Esophagus squamous epithelium (tissue), 5 donors: ENCODE results near the gene QARS1. TPM values are rescaled to one million over a fixed set of nuclear protein-coding genes. Genes with fewer than 3 reads are reported as not detected.

Experiments used
- DNase-seq: peaks from one replicate; lab custom pipeline; 2025; lab: John Stamatoyannopoulos, UW
- H3K27ac ChIP-seq, 4 donors: fragments of 200-600 bp; sonication (generic); one replicate each; pipeline ENCODE4 v1.5.1; 2016 to 2019; ENCODE audit warnings: mild to moderate bottlenecking in 1 of 4
- H3K27me3 ChIP-seq, 4 donors: fragments of 200-600 bp; sonication (generic); 1 replicate in 3 of 4; 2 replicates in 1 of 4; pipeline versions ENCODE4 v1.5.1 to v1.6.0; 2017 to 2021; ENCODE audit warnings: antibody characterized with exemption in 1 of 4
- H3K36me3 ChIP-seq, 3 donors: fragments of 200-600 bp; sonication (generic); one replicate each; pipeline ENCODE4 v1.5.1; 2016 to 2019
- H3K4me1 ChIP-seq, 3 donors: fragments of 200-600 bp; sonication (generic); one replicate each; pipeline ENCODE4 v1.5.1; 2017 to 2019
- H3K4me3 ChIP-seq, 4 donors: fragments of 200-600 bp; sonication (generic); 1 replicate in 3 of 4; 2 replicates in 1 of 4; pipeline ENCODE4 v1.5.1; 2016 to 2019; ENCODE audit warnings: mild to moderate bottlenecking in 2 of 4, moderate library complexity in 1 of 4
- H3K9me3 ChIP-seq, 3 donors: fragments of 200-600 bp; sonication (generic); one replicate each; pipeline ENCODE4 v1.5.1; 2016 to 2019
- POLR2A ChIP-seq, 4 donors: fragments of 450-650 bp; IDR thresholded peaks; one replicate each; pipeline ENCODE4 v1.6.1; 2017; ENCODE audit warnings: antibody characterized with exemption in 4 of 4, mild to moderate bottlenecking in 4 of 4, moderate library complexity in 3 of 4
- WGBS, 2 donors: methylation state at CpG; one replicate each; pipeline ENCODE4 v1.1.5; 2018; 5-methylcytosine and 5-hydroxymethylcytosine counted together
- intact Hi-C: fragments of 100-400 bp; cut with DNase I; formaldehyde crosslinking; loops from one replicate; pipeline ENCODE4 v1.15.0; 2022
- total RNA-seq, 4 donors: library from RNA; depleted of rRNA; stranded (reverse); fragments of >200 nt; gene quantifications; one replicate each; pipeline ENCODE4 v1.1.0, GENCODE V29; 2016
- TF ChIP-seq, protein P1 (sequence below), 6 experiments: fragments of 450-650 bp in 4 of 6; fragments of 200-600 bp in 2 of 6; sonication (generic) in 2 of 6; IDR thresholded peaks; one replicate each; pipeline ENCODE4 v1.5.1; 2016 to 2019; ENCODE audit warnings: antibody characterized with exemption in 6 of 6, mild to moderate bottlenecking in 4 of 6, moderate library complexity in 4 of 6
- donor health status: DM: yes; HTN: yes; CAD: no.

Gene QARS1
- total RNA-seq, 4 donors from 2014 or later, result 236 to 290 (median 265) TPM

DNA sequence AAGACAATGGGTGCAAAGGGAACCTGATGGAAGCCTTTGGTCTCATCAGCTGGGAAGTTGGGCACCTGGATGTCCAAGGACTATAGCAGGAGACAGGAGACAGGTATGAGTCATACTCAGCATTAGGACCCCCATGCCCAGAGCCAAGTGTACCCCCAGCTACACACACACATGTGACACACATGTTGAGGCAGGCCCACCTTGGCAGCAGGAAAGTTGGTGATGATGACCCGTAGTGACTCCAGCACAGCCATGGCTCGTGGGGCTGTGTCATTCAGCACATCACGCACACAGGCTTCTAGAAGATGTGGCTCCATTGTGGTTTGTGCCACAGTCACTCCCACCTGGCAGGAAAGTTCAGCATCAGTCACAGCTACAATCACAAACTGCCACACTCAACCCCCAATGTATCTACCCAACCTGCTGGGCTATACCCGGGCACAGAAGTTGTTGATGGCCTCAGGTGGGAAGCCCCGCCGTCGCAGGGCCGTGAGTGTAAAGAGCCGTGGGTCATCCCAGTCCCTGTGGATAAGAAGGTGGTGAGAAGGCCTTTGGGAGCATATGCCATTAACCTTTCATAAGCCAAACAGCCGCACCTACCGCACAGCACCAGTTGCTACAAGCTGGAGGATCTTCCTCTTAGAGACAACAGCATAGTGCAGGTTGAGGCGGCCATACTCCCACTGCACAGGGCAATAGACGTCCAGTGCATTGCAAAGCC is 5.5 kb downstream of the QARS1 start:
- Histone ChIP-seq H3K9me3 (no peaks in the 10 kb centered on the region), H3K36me3 (peaks cover 28 to 78% (median 52%) of the 10 kb centered on the region in 3 donors), H3K27ac (no peak overlapping the region), H3K4me3 (no peak overlapping the region), H3K27me3 (no peaks in the 10 kb centered on the region), H3K4me1 (peaks cover 9 to 30% (median 20%) of the 10 kb centered on the region in 3 donors)
- intact Hi-C loops, result loop anchor here (10.0 kb wide), 1 partner anchor 74 kb away; the partner anchor contains the start of genes IMPDH2 and NDUFAF3
- WGBS, 2 donors, result 78 to 87% methylated on average over 10 to 12 of the region's 13 CpGs
- no peak for DNase-seq
- no peak for TF ChIP-seq POLR2A (IDR thresholded peaks at IDR 0.05)
- TF ChIP-seq, protein P1, sequence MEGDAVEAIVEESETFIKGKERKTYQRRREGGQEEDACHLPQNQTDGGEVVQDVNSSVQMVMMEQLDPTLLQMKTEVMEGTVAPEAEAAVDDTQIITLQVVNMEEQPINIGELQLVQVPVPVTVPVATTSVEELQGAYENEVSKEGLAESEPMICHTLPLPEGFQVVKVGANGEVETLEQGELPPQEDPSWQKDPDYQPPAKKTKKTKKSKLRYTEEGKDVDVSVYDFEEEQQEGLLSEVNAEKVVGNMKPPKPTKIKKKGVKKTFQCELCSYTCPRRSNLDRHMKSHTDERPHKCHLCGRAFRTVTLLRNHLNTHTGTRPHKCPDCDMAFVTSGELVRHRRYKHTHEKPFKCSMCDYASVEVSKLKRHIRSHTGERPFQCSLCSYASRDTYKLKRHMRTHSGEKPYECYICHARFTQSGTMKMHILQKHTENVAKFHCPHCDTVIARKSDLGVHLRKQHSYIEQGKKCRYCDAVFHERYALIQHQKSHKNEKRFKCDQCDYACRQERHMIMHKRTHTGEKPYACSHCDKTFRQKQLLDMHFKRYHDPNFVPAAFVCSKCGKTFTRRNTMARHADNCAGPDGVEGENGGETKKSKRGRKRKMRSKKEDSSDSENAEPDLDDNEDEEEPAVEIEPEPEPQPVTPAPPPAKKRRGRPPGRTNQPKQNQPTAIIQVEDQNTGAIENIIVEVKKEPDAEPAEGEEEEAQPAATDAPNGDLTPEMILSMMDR (IDR thresholded peaks at IDR 0.05), result no peak

DNA sequence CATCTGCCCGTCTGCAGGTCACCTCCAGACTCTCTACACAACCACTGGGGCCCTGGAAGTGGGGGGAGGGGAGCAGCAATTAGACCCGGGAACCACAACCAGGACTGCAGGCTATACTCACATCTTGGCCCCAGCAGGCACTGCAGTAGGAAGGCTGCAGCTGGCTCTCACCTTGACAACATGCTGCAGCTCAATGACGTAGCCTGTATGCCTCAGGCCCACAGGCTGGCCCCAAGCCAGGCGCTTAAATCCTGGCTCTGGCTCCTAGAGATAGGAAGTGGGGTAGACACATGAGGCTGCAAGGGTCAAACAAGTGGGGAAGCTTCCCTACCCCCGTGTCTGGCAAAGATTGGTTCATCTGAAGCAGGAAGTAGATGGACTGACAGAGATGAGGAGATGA is 6.1 kb downstream of the QARS1 start:
- H3K4me3 ChIP-seq, result no peak overlapping the region
- no peak for DNase-seq
- TF ChIP-seq POLR2A (IDR thresholded peaks at IDR 0.05), result no peak
- TF ChIP-seq, protein P1 (IDR thresholded peaks at IDR 0.05), result no peak
- 23% methylated on average over 3 of the region's 5 CpGs; no CpG with 5 or more reads in 1 of the 2 donors for WGBS, 2 donors
- H3K9me3 ChIP-seq, result no peaks in the 10 kb centered on the region
- H3K36me3 ChIP-seq, result peaks cover 28 to 78% (median 52%) of the 10 kb centered on the region in 3 donors
- H3K27ac ChIP-seq, result no peak overlapping the region
- H3K4me1 ChIP-seq, result peaks cover 3 to 24% (median 13%) of the 10 kb centered on the region in 3 donors
- no peaks in the 10 kb centered on the region for H3K27me3 ChIP-seq
- intact Hi-C loops, result loop anchor here (10.0 kb wide), 1 partner anchor 74 kb away; the partner anchor contains the start of genes IMPDH2 and NDUFAF3

GRCh38 chr3:49093853-49094767 is 10.4 kb downstream of the QARS1 start, which contains the start of gene QRICH1:
TSS of gene QRICH1 (minus strand) at chr3:49094071. CDS start at chr3:49077017, 17,054 bp downstream.
- no peaks in the 10 kb centered on the region for H3K27me3 ChIP-seq
- peak within 1 kb of the TSS; percentile 92 to 99 (median 98) for H3K27ac ChIP-seq
- intact Hi-C loops, result loop anchor here (10.0 kb wide), 1 partner anchor 69 kb away; the partner anchor contains the start of genes IMPDH2 and NDUFAF3
- H3K9me3 ChIP-seq, result no peaks in the 10 kb centered on the region
- peak; percentile 97 for DNase-seq
- H3K4me3 ChIP-seq, result peak within 1 kb of the TSS; percentile 72 to 96 (median 85)
- TF ChIP-seq, protein P1 (IDR thresholded peaks at IDR 0.05), result peak; percentile 24 to 57 (median 42)
- TF ChIP-seq POLR2A (IDR thresholded peaks at IDR 0.05), result peak in 3 of 4 donors; percentile 62 to 87 (median 64)
- WGBS, 2 donors, result 1 to 5% methylated on average over 6 to 17 of the region's 65 CpGs
- peaks cover 12 to 60% (median 16%) of the 10 kb centered on the region in 3 donors for H3K36me3 ChIP-seq
- H3K4me1 ChIP-seq, result peaks cover 8 to 57% (median 36%) of the 10 kb centered on the region in 3 donors

- H3K9me3 ChIP-seq, result no peaks in the 10 kb centered on the region
- H3K27ac ChIP-seq, result peak overlapping the region; percentile 92 to 99 (median 98)
- intact Hi-C loops, result loop anchor here (10.0 kb wide), 1 partner anchor 68 kb away; the partner anchor contains the start of genes IMPDH2 and NDUFAF3
- no peak for TF ChIP-seq POLR2A (IDR thresholded peaks at IDR 0.05)
- TF ChIP-seq, protein P1 (IDR thresholded peaks at IDR 0.05), result peak in 1 of 6 experiments; percentile 4
- 0 to 1% methylated on average over 14 to 19 of the region's 86 CpGs for WGBS, 2 donors
- peaks cover 2 to 57% (median 7%) of the 10 kb centered on the region in 3 donors for H3K36me3 ChIP-seq
- H3K4me1 ChIP-seq, result peaks cover 8 to 62% (median 42%) of the 10 kb centered on the region in 3 donors
- no peak for DNase-seq
- H3K27me3 ChIP-seq, result no peaks in the 10 kb centered on the region
- peak overlapping the region; percentile 72 to 96 (median 85) for H3K4me3 ChIP-seq
These were observed 11.4 kb downstream of the QARS1 start for GRCh38 chr3:49092938-49093852.
